HTERT RPE-1 (cell line): ENCODE measurements around the gene ACOT11.
"Not testable (repeated sequence)": the region's sequence is repeated elsewhere in the genome, so short reads cannot be mapped to it uniquely, and the experiment has no call there.

ENCODE experiments used
- in situ Hi-C: fragments of 300-500 bp; cut with MboI; formaldehyde crosslinking; loops from 4 replicates; pipeline ENCODE4 v1.14.3; 2020; ENCODE audit warnings: low sequenced_read_pairs

The ACOT11 gene

DNA sequence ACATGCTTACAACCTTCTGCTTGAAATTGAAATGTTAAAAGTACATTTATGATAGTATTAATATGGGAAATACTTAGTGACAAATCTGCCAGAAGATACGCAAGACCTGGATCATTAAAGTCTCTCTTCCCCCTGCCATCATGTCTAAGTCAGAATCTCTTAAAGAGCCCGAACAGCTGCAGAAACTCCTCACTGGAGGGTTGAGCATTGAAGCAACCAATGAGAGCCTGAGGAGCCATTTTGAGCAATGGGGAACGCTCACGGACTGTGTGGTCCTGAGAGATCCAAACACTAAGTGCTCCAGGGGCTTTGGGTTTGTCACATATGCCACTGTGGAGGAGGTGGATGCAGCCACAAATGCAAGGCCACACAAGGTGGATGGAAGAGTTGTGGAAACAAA, 11.4 kb upstream of the ACOT11 start:
- in situ Hi-C loops, result not testable (repeated sequence)

DNA sequence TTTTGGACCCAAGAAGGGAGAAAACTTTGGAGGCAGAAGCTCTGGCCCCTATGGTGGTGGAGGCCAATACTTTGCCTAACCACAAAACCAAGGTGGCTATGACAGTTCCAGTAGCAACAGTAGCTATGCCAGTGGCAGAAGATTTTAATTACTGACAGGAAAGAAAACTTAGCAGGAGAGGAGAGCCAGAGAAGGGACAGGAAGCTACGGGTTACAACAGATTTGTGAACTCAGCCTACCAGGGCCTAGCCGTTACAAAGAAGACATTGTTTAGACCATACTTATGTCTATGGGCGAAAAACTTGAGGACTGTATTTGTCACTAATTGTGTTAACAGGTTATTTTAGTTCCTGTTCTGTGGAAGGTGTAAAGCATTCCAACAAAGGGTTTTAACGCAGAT, 10.4 kb upstream of the ACOT11 start:
- in situ Hi-C loops, result no loop called here

DNA sequence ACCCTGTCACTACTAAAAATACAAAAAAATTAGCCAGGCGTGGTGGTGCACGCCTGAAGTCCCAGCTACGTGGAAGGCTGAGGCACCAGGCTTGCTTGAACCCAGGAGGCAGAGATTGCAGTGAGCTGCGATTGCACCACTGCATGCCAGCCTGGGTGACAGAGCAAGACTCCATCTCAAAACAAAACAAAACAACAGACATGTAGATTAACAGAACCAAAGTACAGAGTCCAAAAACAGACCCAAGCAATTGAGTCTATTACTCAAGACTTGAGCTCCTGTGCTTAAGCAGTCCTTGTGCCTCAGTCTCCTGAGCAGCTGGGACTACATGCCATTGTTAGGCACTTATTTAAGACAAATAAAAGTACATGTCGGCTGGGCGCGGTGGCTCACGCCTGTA, 9.5 kb upstream of the ACOT11 start:
- in situ Hi-C loops, result no loop called here

DNA sequence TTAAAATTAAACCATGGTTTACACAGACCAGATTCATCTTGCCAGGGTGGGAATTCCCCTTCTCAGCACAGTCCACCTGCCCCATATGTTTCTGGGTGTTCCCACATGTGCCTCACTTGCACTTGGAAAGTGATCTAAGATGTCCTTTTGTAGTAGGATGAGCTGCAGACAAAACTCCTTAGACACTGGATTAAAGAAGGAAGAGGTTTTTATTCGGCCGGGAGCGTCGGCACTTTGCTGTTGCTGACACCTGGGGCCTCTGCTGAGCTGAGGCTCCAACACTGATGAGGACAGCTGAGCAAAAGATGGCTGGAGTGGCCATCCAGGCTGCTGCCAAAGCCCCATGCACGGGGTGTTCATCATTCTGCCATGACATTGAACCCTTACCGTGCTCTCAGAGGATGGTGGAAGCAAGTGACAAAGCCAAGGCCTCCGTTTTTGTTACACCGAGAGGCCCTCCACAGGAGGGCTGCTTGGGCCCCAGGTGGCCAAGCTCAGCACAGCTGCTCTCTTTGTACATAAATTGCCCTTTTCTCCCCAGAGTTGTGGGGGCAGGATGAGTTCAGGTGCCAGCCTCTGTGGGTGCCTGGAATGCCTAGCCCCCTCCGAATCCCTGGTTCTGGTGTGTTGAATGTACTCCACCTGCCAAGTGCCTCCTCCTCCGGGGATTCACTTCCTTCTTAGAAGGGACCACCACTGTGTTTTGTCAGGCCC, 7.3 kb upstream of the ACOT11 start:
- in situ Hi-C loops, result no loop called here

DNA sequence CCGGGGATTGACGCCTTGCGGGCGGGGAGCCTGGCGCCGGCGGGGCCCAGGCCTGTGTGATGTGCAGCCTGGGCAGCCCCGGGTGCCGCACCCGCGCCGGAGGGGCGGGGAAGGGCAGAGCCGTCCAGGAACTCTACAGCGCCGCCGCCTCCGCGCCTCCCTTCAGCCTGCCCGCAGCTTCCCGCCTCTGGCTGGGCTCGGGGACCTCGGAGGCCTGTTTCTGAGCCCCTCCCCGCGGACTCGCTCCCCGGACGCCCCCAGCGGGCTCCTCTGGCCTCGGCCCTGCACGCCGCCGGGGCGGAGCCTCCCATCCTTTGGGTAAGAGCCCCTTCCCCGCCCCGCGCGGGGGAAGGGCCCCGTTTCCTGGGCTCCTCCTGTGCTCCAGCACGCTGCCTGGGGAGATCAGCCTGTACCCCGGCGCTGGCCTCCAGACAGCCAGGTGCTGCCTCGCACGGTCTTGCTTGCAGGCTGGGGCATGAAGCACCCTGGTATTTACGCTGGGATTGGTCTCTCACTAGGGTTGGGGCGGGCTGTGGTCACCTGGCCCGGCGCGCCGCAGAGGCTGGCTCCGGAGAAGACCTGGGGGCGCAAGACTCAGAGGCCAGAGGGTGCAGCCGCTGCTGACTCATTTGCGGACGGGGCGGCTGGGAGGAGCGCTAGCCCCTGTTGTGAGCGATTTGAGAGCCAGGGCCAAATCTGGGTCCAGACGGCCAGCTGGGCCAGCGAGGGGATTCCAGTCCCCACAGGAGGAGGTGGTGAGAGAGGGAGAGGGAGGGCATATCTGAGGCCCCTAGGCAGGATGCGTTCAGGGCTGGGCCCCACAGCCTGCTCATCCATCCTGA, 5.7 kb upstream of the ACOT11 start:
- in situ Hi-C loops, result no loop called here

DNA sequence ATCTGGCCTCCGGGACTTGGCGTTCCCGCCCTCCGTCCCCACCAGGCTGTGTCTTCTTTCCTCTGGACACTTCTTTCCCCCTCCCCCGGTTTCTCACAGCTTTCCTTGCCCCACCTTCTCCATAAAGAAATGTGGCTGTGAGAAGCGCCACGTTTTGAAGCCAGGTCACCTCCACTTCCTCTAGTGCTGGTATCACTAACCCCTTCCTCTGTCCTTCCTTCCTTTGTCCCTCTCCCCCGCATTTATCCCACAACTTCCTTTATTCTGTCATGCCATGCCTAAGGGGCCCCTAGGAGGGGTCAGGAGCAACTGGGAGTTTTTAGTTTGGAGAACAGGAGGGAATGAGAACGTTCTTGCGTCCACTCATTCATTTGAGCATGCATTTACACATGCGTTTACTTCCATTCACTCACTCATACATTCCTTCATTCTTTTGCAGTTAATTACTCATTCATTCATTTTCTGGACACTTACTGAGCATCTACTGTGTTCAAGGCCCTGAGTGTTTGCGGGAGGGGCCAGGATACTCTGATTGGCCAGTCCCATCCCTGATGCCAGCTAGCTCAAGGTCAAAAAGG, 5.0 kb upstream of the ACOT11 start:
- in situ Hi-C loops, result no loop called here

DNA sequence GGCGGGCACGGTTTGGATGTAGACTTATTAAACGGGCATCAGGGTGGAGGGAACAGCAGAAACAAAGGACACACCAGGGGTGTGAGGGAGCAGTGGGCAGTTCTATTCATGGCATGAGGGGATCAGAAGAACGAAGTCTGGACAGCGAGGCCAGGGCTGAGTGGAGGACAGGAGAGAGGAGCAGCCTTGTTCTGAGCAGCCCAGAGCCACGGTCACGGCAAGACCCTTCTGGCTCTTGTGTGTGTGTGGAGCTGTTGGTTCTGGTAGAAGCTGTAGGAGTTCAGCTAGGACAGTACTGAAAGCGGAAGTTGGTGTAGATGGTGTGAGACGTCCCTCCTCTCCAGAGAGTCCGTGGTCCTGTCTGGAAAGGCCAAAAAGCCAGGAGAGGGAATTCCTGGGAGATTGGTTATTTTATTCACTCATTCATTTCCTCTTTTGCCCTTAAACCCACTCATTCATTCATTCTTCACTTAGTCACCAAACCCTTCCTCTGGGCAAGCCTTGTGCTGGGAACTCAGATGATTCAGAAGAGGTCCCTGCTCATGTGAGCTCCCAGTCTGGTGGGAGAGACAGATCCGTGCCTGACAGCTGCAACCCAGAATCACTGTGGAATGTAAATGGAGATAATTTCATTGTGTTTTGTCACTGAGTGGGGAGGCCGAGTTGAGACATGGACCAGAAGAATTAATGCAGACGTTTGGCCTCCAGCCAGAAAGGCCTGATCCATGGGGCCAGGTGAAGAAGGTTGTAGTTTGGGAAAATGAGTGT, 4.1 kb upstream of the ACOT11 start:
- in situ Hi-C loops, result no loop called here

DNA sequence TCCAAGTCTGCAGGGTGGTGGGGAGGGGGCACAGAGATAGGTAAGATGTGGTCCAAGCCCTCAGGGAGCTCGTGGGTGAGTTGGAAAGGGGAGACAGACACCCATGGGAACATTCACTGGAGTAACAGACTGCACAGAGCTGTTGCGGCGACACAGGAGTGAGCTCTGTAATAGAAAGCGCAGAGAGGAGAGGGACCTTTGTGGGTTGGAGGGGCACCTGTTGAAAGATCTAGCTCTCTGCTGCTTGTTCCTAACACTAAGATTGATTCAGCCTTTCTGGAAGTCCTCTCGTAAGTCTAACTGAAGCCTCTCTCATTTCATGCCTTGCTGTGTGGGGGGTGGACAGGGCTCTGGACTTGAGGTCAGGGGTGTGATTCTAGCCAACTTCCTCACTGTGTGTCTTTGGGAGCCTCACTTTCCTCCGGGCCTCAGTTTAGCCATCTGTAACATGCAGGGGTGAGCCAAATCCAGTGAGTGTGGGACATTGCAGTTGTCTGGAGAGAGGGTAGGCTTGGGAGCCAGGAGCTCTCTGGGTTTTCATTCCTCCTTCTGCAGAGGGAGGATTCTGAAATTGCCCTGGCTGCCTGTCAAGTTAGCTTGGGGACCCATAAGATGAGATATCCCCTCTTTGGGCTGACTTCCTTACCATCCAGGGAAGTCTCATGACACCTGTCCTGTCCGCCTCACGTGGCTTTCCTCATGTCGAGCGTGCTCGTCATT, 2.0 kb upstream of the ACOT11 start:
- in situ Hi-C loops, result no loop called here

DNA sequence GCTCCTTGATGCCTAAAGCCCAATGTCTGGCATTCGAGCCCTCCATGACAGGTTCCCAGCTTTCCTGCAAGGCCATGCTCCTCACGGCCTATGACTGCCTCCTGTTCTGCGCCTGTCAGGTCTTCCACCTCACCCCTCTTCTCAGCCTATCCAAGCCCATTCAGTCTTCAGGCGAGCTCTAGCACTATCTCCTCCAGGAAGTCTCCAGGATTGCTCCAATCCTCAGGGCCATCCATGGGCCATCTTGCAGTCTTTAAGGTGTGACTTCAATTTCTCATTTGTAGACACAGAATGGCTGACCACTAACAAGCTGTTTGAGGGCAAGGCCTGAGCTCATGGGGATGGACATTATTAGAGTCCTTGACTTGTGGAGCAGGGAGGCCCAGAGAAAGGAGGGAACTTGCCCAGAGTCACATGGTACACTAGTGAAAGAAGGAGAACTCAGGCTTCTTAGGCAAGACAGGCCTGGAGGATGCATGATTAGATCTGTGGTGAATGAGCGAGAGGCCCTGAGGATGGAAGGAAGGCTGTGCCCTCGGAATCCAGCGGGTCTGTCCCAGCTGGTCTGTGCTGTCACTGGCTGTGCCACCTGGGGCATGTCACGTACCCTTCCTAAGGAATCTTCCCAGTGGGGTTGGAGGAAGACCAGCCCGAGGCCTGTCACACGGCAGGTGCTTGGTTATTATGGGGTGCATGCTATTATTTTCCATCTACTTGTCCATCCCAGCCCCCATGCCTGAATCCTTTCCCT, 1.2 kb upstream of the ACOT11 start:
- in situ Hi-C loops, result no loop called here

DNA sequence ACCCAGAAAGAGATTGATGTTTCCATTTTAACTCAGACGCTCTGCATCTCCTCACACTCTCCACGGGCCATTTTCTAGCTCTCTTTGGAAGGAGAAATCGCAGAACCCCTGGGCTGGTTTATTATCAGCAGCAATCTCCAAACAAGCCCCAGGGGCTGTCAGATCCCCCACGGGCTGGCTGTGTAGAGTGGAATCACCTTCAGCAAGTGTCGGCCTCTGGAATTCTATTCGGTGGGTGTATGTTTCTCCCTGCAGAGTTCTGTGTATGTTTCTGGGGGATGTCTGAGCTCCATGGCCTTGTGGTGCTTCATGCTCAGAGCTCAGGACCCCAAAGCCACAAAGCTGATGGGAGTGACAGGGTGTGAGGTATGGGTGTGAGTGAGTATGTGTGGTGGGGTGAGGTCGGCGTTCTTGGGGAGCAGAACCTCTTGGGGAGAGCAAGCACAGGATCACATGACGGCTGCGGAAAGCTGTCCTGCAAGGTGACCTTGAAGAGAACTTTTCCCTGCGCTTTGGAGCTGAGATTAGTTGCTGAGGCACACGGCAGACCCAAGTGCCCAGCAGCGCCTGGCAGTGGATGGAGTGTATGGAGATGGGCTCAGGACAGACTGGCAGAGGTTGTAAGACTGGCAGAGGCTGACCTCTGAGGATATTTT, 489 bp downstream of the ACOT11 start:
- in situ Hi-C loops, result no loop called here

DNA sequence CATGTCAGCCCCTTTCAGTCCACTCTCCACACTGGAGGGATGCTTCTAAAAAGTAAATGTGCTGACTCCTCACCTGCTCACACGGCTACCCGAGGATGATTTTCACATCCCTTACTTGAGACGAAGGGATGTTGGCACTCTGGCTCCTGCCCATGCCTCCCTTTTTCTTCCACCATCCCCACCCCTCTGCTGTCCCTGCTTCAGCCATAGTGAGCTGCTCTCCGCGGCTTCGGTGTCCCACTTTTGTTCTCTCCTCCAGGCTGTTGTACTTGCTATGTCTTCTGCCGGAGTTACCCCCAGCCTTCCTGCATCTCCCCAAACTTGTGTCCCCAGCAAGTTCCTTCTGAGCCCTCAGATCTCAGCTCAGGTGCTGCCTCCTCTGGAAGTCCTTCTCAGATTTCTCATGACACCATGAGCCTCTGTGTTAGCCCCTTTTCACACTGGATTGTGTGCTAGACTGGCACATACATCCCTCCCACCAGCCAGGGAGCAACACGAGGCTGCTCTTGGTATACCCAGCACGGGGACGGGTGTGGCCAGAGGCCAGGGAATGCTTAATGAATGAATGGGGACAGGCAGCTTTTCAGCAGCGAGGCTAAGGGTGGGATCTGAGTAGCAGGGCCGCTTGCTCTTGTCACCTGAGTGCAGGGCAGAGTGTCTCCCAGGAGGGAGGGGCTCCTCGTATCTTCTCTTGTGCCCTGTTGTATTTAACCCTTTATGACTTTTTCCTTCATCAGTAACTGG, 1.3 kb downstream of the ACOT11 start:
- in situ Hi-C loops, result no loop called here

DNA sequence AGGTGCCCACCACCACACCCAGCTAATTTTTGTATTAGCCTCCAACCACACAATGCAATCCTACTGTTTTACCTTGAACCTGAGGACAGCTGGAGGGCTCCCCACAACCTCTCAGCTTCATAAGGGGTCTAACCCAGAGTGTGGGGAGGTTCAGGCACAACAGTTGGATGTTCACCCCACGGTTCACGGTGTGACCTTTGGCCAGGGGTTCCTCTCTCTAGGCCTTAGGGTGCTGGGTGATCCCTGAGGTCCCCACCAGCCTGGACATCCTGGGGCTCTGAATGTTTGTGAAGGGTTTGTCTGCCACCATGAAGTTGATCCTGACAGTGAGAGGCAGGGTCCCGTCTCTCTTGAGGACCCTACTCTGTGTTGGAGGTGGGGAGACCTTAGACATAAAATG, 3.9 kb downstream of the ACOT11 start:
- in situ Hi-C loops, result no loop called here

DNA sequence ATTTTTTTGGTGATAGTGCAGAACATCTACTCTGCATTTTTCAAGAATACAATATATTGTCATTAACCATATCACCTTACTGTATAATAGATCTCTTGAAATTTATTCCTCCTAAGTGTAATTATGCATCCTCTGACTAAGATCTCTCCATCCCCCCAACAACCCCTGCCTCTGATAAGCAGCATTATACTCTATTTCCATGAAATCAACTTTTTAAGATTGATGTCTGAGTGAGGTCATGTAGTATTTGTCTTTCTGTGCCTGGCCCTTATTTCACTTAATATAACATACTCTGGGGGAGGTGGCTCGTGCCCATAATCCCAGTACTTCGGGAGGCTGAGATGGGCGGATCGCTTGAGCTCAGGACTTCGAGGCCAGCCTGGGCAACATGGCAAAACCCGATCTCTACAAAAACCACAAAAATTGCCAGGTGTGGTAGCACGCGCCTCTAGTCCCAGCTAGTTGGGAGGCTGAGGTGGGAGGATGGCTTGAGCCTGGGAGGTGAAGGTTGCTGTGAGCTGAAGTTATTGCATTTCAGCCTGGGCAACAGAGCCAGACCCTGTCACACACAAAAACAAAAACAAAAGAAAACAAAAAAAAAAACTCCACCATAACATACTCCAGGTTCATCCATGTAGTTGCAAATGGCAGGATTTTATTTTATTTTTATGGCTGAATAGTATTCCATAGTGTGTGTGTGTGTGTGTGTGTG, 5.7 kb downstream of the ACOT11 start:
- in situ Hi-C loops, result no loop called here

DNA sequence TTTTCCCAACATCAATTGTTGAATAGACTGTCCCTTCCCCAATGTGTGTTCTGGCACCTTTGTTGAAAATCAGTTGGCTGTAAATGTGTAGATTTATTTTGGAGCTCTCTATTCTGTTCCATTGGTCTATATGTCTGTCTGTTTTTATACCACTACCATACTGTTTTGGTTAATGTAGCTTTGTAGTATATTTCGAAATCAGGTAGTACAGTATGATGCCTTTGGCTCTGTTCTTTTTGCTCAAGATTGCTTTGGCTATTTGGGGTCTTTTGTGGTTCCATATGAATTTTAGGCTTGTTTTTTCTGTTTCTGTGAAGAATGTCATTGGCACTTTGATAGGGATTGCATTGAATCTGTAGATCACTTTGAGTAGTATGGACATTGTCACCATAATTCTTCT, 8.1 kb downstream of the ACOT11 start:
- in situ Hi-C loops, result no loop called here

DNA sequence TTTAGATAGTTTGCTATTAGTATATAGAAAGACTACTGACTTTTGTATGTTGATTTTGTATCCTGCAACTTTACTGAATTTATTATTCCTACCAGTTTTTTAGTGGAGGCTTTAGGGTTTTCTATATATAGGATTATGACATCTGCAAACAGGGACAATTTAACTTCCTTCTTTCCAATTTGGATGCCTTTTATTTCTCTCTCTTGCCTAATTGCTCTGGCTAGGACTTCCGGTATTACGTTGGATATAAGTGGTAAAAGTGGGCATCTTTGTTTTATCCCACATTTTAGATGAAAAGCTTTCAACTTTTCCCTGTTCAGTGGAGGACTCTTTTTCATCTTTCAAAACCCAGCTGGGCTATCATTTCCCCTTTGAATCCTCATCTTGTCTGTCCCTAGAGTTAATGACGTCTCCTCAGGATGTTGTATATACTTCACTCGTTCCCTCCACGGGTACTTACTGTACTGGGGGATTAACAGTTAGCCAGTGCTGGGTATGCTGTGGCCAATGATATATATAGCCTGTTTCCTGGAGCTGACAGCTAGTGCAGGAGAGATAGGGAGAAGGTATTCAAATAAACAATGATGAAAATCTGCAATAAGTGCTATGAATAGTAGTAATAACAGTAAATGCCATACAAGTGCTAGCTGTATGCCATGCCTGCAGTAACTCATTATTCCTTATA, 9.8 kb downstream of the ACOT11 start:
- in situ Hi-C loops, result no loop called here

DNA sequence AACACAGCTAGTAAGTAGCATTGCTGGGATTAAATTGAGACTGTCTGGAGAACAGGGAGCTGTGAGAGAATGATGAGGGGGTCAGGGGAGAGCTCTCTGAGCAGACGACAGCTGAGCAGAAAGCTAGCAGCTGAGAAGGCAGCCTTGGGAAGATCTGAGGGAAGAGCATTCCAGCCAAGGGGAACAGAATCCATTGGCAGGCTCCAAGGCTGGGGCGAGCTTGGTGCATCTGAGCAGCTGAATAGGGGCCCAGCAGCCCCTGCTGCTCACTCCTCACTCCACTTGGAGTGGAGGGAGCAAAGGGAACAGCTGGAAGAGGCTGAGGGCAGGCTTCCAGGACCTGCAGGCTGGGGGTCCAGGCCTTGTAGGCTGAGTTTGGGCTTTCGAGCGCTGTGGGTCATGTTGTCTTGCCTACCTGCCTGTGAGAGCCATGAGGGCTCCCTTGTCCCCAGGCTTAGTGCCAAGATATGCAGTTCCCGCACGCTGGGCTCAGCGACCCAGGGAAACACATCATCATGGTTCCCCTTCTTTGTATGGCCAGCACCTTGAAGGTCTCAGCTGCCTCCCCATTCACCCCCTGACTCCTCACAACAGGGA, 10.5 kb downstream of the ACOT11 start:
- in situ Hi-C loops, result no loop called here

DNA sequence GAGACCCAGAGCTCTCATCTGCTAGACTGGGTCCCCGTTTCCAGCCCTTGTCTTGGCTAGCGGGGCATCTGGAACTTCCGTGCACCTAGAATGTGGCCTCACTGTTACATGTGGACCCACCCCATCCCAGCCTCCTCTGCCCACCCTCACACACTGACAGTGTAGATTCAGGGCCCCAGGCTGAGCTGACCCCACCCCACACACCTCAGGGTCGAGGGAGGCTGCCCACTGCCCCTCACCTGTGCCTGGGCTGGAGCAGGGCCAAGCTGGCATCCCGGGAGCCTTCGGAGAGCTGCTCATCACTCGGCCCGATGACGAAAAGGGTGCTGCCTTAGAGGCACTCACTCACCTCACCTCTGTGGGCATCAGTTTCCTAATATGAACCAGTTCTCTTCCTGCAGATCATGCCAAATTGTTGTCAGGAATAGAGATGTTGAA, 11.1 kb downstream of the ACOT11 start:
- in situ Hi-C loops, result no loop called here
